HEK293 (cell line): ENCODE measurements around the gene MCF2L.
A peak's percentile ranks its signal among the peaks of the same experiment; 100 is the strongest.

Experiments
- CTCF ChIA-PET: fragments of 350-600 bp; formaldehyde crosslinking; extraction: SDS; loops from one replicate; lab custom pipeline; 2021; ENCODE audit warnings: antibody characterized with exemption; lab: Yijun Ruan, JAX
- POLR2A ChIA-PET: fragments of 300-600 bp; formaldehyde crosslinking; extraction: SDS; loops from one replicate; lab custom pipeline; 2020; ENCODE audit warnings: antibody characterized with exemption, inconsistent platforms; lab: Yijun Ruan, JAX
- H3K27ac ChIP-seq: fragments of 200-500 bp; sonication (Bioruptor generic); 2 replicates; pipeline ENCODE4 v1.5.1; 2014; ENCODE audit warnings: low read depth, low read length, control low read depth, inconsistent platforms; ENCODE audit errors: extremely low read depth
- H3K36me3 ChIP-seq, 2 experiments: fragments of 200-500 bp in 1 of 2; sonication (Bioruptor generic) in 1 of 2; 1 replicate in 1 of 2; 2 replicates in 1 of 2; pipeline ENCODE4 v1.5.1; 2014 to 2017; ENCODE audit warnings: inconsistent platforms in 2 of 2, low read length in 2 of 2; ENCODE audit not compliant: control insufficient read depth in 2 of 2, insufficient read depth in 1 of 2
- H3K4me1 ChIP-seq: fragments of 200-500 bp; sonication (Bioruptor generic); 2 replicates; pipeline ENCODE4 v1.5.1; 2014; ENCODE audit warnings: mild to moderate bottlenecking, low read length, inconsistent platforms; ENCODE audit not compliant: control insufficient read depth, insufficient read depth
- H3K4me3 ChIP-seq: 2 replicates; pipeline ENCODE4 v1.5.1; 2011; ENCODE audit warnings: low read depth, mild to moderate bottlenecking, control low read depth, low read length, moderate library complexity
- H3K9me3 ChIP-seq: fragments of 200-500 bp; sonication (Bioruptor generic); 2 replicates; pipeline ENCODE4 v1.5.1; 2014; ENCODE audit warnings: low read depth, low read length, inconsistent platforms; ENCODE audit not compliant: control insufficient read depth, insufficient read depth
- MZF1 ChIP-seq: fragments of 450-650 bp; formaldehyde crosslinking; IDR thresholded peaks from 2 replicates; pipeline ENCODE4 v1.5.1; 2017; ENCODE audit warnings: missing biosample characterization, missing genetic modification characterization, borderline replicate concordance
- SCRT1 ChIP-seq: fragments of 450-650 bp; formaldehyde crosslinking; IDR thresholded peaks from 2 replicates; pipeline ENCODE4 v1.5.1; 2016; ENCODE audit warnings: missing biosample characterization, missing genetic modification characterization, borderline replicate concordance
- SETDB1 ChIP-seq: IDR thresholded peaks from one replicate; pipeline ENCODE4 v1.6.1; 2017; ENCODE audit warnings: mild to moderate bottlenecking, low read length, moderate library complexity, mixed read lengths; ENCODE audit not compliant: insufficient read length
- SP2 ChIP-seq: fragments of 450-650 bp; formaldehyde crosslinking; IDR thresholded peaks from 2 replicates; pipeline ENCODE4 v1.5.1; 2016; ENCODE audit warnings: missing biosample characterization, missing genetic modification characterization
- ZBTB1 ChIP-seq: fragments of 450-650 bp; formaldehyde crosslinking; IDR thresholded peaks from 2 replicates; pipeline ENCODE4 v1.5.1; 2016; ENCODE audit warnings: missing biosample characterization, missing genetic modification characterization
- ZBTB20 ChIP-seq: fragments of 450-650 bp; formaldehyde crosslinking; IDR thresholded peaks from 2 replicates; pipeline ENCODE4 v1.5.1; 2016; ENCODE audit warnings: missing biosample characterization, missing genetic modification characterization
- ZBTB48 ChIP-seq: fragments of 450-650 bp; formaldehyde crosslinking; IDR thresholded peaks from 2 replicates; pipeline ENCODE4 v1.5.1; 2016; ENCODE audit warnings: missing biosample characterization, missing genetic modification characterization
- ZFP69B ChIP-seq: fragments of 450-650 bp; formaldehyde crosslinking; IDR thresholded peaks from 2 replicates; pipeline ENCODE4 v1.5.1; 2016; ENCODE audit warnings: missing biosample characterization, missing genetic modification characterization
- ZNF146 ChIP-seq: fragments of 450-650 bp; formaldehyde crosslinking; IDR thresholded peaks from 2 replicates; pipeline ENCODE4 v1.5.1; 2016; ENCODE audit warnings: missing biosample characterization, missing genetic modification characterization
- ZNF155 ChIP-seq: fragments of 450-650 bp; formaldehyde crosslinking; IDR thresholded peaks from 2 replicates; pipeline ENCODE4 v1.5.1; 2016; ENCODE audit warnings: missing biosample characterization, missing genetic modification characterization
- ZNF184 ChIP-seq: fragments of 450-650 bp; IDR thresholded peaks from 2 replicates; pipeline ENCODE4 v1.5.1; 2018; ENCODE audit warnings: missing biosample characterization, mild to moderate bottlenecking, missing genetic modification characterization
- ZNF19 ChIP-seq: fragments of 450-650 bp; formaldehyde crosslinking; IDR thresholded peaks from 2 replicates; pipeline ENCODE4; 2016; ENCODE audit warnings: missing biosample characterization, missing genetic modification characterization, low read depth
- ZNF514 ChIP-seq: fragments of 450-650 bp; formaldehyde crosslinking; IDR thresholded peaks from 2 replicates; pipeline ENCODE4 v1.5.1; 2016; ENCODE audit warnings: missing biosample characterization, missing genetic modification characterization
- ZNF654 ChIP-seq: fragments of 450-650 bp; formaldehyde crosslinking; IDR thresholded peaks from 2 replicates; pipeline ENCODE4 v1.5.1; 2016; ENCODE audit warnings: low read depth, missing biosample characterization, missing genetic modification characterization
- ZNF660 ChIP-seq: fragments of 450-650 bp; IDR thresholded peaks from 2 replicates; pipeline ENCODE4 v1.5.1; 2018; ENCODE audit warnings: missing biosample characterization, mild to moderate bottlenecking, missing genetic modification characterization
- ZXDB ChIP-seq: fragments of 450-650 bp; formaldehyde crosslinking; IDR thresholded peaks from 2 replicates; pipeline ENCODE4 v1.5.1; 2016; ENCODE audit warnings: missing biosample characterization, missing genetic modification characterization
- TF ChIP-seq, protein P1 (sequence below): fragments of 450-650 bp; formaldehyde crosslinking; IDR thresholded peaks from 2 replicates; pipeline ENCODE4 v1.5.1; 2016; ENCODE audit warnings: missing biosample characterization, missing genetic modification characterization
- TF ChIP-seq, protein P2 (sequence below): sonication (generic); formaldehyde crosslinking; IDR thresholded peaks from 2 replicates; pipeline ENCODE4 v1.8.1; 2022; ENCODE audit warnings: mild to moderate bottlenecking, moderate library complexity, missing genetic modification reagents
- TF ChIP-seq, protein P3 (sequence below): fragments of 450-650 bp; formaldehyde crosslinking; IDR thresholded peaks from 2 replicates; pipeline ENCODE4 v1.5.0; 2017; ENCODE audit warnings: missing biosample characterization, missing genetic modification characterization, borderline replicate concordance
- TF ChIP-seq, protein P4 (sequence below): fragments of 450-650 bp; formaldehyde crosslinking; IDR thresholded peaks from 2 replicates; pipeline ENCODE4 v1.5.1; 2016; ENCODE audit warnings: missing biosample characterization, missing genetic modification characterization

The MCF2L gene

DNA sequence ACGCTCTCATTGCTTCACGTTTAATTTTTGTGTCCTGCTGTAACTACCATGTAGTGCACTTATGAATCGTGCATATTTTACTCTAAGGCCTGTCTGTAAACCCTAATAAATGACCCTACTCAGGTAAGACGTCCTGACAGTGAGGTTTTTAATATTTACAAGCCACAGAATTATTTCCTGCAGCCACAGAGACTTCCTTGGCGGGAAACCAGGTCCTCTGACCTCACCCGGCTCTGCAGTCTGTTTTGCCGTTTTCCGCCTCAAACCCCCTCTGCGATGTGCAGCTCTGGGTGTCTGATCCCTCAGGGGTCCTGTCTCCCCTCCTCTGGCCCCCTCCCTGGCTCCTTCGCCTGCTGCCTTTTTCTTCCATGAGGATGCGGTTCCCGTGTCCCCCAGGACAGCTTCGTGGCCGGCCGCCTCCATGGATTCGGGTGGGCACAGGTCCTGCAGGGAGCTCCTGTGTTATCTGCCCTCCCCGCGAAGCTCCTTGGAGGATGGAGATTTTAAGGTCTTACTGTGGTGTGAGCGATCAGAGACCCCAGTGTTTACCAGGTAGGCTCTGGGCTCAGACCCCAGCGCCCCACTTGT, 66.3 kb downstream of the MCF2L start:
- ChIA-PET POLR2A (no interaction called here), CTCF (interaction anchor here (0.6 to 1.2 kb wide), 9 partner anchors 10 to 996 kb away, joined by 3 to 4 read pairs (median 3); no protein-coding TSS in a partner anchor)
- H3K4me3 ChIP-seq: no peak overlapping the region
- no peaks in the 10 kb centered on the region for H3K36me3 ChIP-seq
- H3K27ac ChIP-seq: no peak overlapping the region
- H3K9me3 ChIP-seq: no peaks in the 10 kb centered on the region
- no peaks in the 10 kb centered on the region for H3K4me1 ChIP-seq
- TF ChIP-seq ZXDB (no peak), ZNF660 (tag by site-specific recombination) (0 out of 2 replicates have a peak, but pooled peaks have one; percentile 24)

DNA sequence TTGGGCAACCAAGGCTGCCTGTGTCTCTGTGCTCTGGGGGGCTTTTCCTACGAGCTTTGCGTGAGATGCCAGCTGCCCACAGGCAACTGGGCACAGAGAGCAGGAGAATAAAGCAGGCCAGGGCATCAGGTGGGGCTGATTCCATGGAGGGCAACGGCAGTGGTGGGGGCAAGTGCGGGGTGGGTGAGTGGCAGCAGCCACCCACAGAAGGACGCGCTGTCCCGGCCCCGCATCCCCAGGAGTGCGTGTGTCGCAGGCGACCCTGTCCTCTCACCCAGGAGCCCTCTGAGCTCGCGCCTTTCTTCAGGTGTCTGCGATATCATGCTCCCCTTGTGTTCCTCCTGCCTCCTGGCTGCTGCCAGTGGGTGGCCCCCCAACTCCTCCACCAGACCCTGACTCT, 67.4 kb downstream of the MCF2L start:
- TF ChIP-seq, protein P1, sequence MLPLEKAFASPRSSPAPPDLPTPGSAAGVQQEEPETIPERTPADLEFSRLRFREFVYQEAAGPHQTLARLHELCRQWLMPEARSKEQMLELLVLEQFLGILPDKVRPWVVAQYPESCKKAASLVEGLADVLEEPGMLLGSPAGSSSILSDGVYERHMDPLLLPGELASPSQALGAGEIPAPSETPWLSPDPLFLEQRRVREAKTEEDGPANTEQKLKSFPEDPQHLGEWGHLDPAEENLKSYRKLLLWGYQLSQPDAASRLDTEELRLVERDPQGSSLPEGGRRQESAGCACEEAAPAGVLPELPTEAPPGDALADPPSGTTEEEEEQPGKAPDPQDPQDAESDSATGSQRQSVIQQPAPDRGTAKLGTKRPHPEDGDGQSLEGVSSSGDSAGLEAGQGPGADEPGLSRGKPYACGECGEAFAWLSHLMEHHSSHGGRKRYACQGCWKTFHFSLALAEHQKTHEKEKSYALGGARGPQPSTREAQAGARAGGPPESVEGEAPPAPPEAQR (tag by site-specific recombination): no peak
- TF ChIP-seq ZFP69B (tag by site-specific recombination) (no peak), SETDB1 (no peak), ZNF155 (tag by site-specific recombination) (no peak)
- H3K36me3 ChIP-seq: no peaks in the 10 kb centered on the region
- H3K4me3 ChIP-seq: no peak overlapping the region
- no peaks in the 10 kb centered on the region for H3K4me1 ChIP-seq
- no peaks in the 10 kb centered on the region for H3K9me3 ChIP-seq
- ChIA-PET POLR2A (no interaction called here), CTCF (interaction anchor here (1.0 kb wide), 1 partner anchor 93 kb away, joined by 3 read pairs; no protein-coding TSS in a partner anchor)
- H3K27ac ChIP-seq: no peak overlapping the region

DNA sequence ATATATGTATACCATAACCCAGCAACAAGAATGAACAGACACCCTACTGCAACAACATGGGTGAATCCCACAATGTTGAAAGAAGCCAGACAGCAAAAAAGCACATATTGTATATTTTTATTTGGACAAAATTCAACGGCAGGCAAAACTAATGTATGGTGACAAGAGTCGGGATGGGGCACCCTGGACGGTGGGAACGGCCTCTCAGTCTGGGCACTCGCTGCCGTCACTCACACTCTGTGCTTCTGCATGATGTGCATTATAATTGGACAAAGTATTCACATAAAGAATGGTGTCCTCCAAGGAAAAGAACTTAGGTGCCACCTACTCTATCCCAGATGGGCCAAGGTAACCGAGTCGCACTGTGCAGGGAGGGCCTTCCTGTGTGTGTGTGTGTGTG, 71.0 kb downstream of the MCF2L start:
- TF ChIP-seq SCRT1 (tag by site-specific recombination): no peak
- TF ChIP-seq, protein P2, sequence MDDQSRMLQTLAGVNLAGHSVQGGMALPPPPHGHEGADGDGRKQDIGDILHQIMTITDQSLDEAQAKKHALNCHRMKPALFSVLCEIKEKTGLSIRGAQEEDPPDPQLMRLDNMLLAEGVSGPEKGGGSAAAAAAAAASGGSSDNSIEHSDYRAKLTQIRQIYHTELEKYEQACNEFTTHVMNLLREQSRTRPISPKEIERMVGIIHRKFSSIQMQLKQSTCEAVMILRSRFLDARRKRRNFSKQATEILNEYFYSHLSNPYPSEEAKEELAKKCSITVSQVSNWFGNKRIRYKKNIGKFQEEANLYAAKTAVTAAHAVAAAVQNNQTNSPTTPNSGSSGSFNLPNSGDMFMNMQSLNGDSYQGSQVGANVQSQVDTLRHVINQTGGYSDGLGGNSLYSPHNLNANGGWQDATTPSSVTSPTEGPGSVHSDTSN (CRISPR knock-in tag): no peak
- TF ChIP-seq ZNF514 (tag by site-specific recombination): no peak
- TF ChIP-seq, protein P3, sequence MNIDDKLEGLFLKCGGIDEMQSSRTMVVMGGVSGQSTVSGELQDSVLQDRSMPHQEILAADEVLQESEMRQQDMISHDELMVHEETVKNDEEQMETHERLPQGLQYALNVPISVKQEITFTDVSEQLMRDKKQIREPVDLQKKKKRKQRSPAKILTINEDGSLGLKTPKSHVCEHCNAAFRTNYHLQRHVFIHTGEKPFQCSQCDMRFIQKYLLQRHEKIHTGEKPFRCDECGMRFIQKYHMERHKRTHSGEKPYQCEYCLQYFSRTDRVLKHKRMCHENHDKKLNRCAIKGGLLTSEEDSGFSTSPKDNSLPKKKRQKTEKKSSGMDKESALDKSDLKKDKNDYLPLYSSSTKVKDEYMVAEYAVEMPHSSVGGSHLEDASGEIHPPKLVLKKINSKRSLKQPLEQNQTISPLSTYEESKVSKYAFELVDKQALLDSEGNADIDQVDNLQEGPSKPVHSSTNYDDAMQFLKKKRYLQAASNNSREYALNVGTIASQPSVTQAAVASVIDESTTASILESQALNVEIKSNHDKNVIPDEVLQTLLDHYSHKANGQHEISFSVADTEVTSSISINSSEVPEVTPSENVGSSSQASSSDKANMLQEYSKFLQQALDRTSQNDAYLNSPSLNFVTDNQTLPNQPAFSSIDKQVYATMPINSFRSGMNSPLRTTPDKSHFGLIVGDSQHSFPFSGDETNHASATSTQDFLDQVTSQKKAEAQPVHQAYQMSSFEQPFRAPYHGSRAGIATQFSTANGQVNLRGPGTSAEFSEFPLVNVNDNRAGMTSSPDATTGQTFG (tag by site-specific recombination): no peak
- no peak for TF ChIP-seq ZBTB20 (tag by site-specific recombination)
- TF ChIP-seq ZNF184 (tag by site-specific recombination): no peak
- no peak for TF ChIP-seq ZNF19 (tag by site-specific recombination)
- TF ChIP-seq ZNF654 (tag by site-specific recombination): no peak
- TF ChIP-seq ZNF146 (tag by site-specific recombination): no peak
- TF ChIP-seq MZF1 (tag by site-specific recombination): no peak
- TF ChIP-seq ZBTB48 (tag by site-specific recombination): no peak
- no peak for TF ChIP-seq SP2 (tag by site-specific recombination)
- no peak for TF ChIP-seq ZBTB1 (tag by site-specific recombination)
- TF ChIP-seq, protein P1 (tag by site-specific recombination): no peak
- TF ChIP-seq, protein P4, sequence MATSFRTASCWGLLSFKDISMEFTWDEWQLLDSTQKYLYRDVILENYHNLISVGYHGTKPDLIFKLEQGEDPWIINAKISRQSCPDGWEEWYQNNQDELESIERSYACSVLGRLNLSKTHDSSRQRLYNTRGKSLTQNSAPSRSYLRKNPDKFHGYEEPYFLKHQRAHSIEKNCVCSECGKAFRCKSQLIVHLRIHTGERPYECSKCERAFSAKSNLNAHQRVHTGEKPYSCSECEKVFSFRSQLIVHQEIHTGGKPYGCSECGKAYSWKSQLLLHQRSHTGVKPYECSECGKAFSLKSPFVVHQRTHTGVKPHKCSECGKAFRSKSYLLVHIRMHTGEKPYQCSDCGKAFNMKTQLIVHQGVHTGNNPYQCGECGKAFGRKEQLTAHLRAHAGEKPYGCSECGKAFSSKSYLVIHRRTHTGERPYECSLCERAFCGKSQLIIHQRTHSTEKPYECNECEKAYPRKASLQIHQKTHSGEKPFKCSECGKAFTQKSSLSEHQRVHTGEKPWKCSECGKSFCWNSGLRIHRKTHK (tag by site-specific recombination): no peak
- TF ChIP-seq, all 188 proteins: peak for 0
- Histone ChIP-seq H3K4me1 (no peaks in the 10 kb centered on the region), H3K36me3 (no peaks in the 10 kb centered on the region), H3K4me3 (no peak overlapping the region), H3K27ac (no peak overlapping the region), H3K9me3 (no peaks in the 10 kb centered on the region)
- CTCF ChIA-PET: no interaction called here
- POLR2A ChIA-PET: no interaction called here
